A549 (cell line): ENCODE results near the gene RARB.

Experiments used
- MYC ChIP-seq: IDR thresholded peaks from 2 replicates; pipeline ENCODE4 v1.6.1; 2012; ENCODE audit warnings: mild to moderate bottlenecking, inconsistent platforms, low read length, improper control_type of control experiment, borderline replicate concordance
- POLR2A ChIP-seq: IDR thresholded peaks from 2 replicates; pipeline ENCODE4 v1.6.1; 2012; ENCODE audit warnings: mild to moderate bottlenecking, low read length
- TF ChIP-seq, protein P1 (sequence below): fragments of >200 bp; sonication (Bioruptor Twin); formaldehyde crosslinking; IDR thresholded peaks from 3 replicates; pipeline ENCODE4 v1.5.1; 2016

DNA sequence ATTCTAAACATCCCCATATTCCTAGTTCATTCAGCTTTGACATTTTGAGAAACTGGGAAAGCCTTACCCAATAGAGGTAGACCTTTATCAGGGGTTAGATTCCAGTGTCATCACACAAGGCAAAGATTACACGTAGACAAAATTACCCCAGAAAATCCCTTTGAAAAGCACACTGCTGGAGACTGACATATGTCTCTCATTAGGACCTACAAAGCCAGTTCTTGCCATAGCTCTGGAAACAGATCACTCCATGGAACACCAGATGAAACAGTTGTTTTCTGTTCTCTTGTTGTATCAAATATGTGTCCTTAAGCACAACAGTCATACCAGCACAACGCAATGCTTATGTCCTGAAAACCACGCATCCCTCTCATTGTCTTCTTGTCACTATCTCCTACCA, 44.7 kb downstream of the RARB start:
- TF ChIP-seq POLR2A = no peak
- TF ChIP-seq, protein P1, sequence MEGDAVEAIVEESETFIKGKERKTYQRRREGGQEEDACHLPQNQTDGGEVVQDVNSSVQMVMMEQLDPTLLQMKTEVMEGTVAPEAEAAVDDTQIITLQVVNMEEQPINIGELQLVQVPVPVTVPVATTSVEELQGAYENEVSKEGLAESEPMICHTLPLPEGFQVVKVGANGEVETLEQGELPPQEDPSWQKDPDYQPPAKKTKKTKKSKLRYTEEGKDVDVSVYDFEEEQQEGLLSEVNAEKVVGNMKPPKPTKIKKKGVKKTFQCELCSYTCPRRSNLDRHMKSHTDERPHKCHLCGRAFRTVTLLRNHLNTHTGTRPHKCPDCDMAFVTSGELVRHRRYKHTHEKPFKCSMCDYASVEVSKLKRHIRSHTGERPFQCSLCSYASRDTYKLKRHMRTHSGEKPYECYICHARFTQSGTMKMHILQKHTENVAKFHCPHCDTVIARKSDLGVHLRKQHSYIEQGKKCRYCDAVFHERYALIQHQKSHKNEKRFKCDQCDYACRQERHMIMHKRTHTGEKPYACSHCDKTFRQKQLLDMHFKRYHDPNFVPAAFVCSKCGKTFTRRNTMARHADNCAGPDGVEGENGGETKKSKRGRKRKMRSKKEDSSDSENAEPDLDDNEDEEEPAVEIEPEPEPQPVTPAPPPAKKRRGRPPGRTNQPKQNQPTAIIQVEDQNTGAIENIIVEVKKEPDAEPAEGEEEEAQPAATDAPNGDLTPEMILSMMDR = no peak
- TF ChIP-seq MYC = no peak
